K562 (cell line): ENCODE measurements around the gene RPS10. TPM values are rescaled to one million over a fixed set of nuclear protein-coding genes. Genes with fewer than 3 reads are reported as not detected.

Source experiments
- ATAC-seq: fragments of 200-7000 bp; cut with Tn5 transposase; 3 replicates; pipeline ENCODE4 v1.9.1; 2020; ENCODE audit warnings: moderate library complexity
- BruUV-seq: library from RNA; stranded (reverse); fragments of 400-500 nt; replicated peaks from 2 replicates; lab custom pipeline; 2021; lab: Mats Ljungman, UMichigan
- CTCF ChIA-PET: fragments of 300-600 bp; formaldehyde crosslinking; extraction: SDS; loops from one replicate; lab custom pipeline; 2021; ENCODE audit warnings: low intra/inter-chr PET ratio; lab: Yijun Ruan, JAX
- POLR2A ChIA-PET: fragments of 300-600, 350-650 bp; sonication (Branson Sonifier 250); formaldehyde crosslinking; extraction: SDS; loops from one replicate; lab custom pipeline; 2021; ENCODE audit warnings: antibody characterized with exemption, inconsistent platforms; lab: Yijun Ruan, JAX
- DNase-seq, 4 experiments: peaks; one replicate each; pipeline versions ENCODE4 v3.0.0 to v3.0.0-alpha.2; 2011 to 2018; ENCODE audit warnings: low spot score in 3 of 4, mixed read lengths in 3 of 4; ENCODE audit errors: extremely low read depth in 1 of 4
- FAIRE-seq: peaks from 2 replicates; lab custom pipeline; 2011; peaks lifted over from hg19 to GRCh38; lab: Jason Lieb, UNC
- H2AFZ ChIP-seq: 2 replicates; pipeline ENCODE4 v1.6.0; 2011; ENCODE audit warnings: low read depth, low read length, control low read depth, inconsistent platforms
- H3K27ac ChIP-seq: fragments of 200-600 bp; 3 replicates; pipeline ENCODE4 v1.8.0; 2011; ENCODE audit warnings: low read depth, mild to moderate bottlenecking, control low read depth, inconsistent platforms, low read length, moderate library complexity, mixed read lengths; ENCODE audit errors: extremely low read depth
- H3K27me3 ChIP-seq, 2 experiments: fragments of 300-600 bp in 1 of 2; 2 replicates in 1 of 2; 3 replicates in 1 of 2; pipeline versions ENCODE4 v1.6.0 to v1.8.0; 2011; ENCODE audit warnings: inconsistent platforms in 2 of 2, low read length in 2 of 2, mild to moderate bottlenecking in 1 of 2, mixed read lengths in 1 of 2, moderate library complexity in 1 of 2; ENCODE audit not compliant: control insufficient read depth in 2 of 2, insufficient read depth in 2 of 2
- H3K36me3 ChIP-seq: fragments of 300-600 bp; 3 replicates; pipeline ENCODE4 v1.8.0; 2011; ENCODE audit warnings: mild to moderate bottlenecking, low read length, inconsistent platforms; ENCODE audit not compliant: control insufficient read depth, insufficient read depth
- H3K4me1 ChIP-seq, 2 experiments: fragments of 200-600 bp in 1 of 2; replicated peaks in 1 of 2; 2 replicates in 1 of 2; 3 replicates in 1 of 2; pipeline versions ENCODE4 v1.5.1 to v1.8.0; 2011; ENCODE audit warnings: inconsistent platforms in 2 of 2, low read length in 2 of 2, mild to moderate bottlenecking in 1 of 2, mixed read lengths in 1 of 2, moderate library complexity in 1 of 2; ENCODE audit not compliant: control insufficient read depth in 2 of 2, insufficient read depth in 2 of 2
- H3K4me2 ChIP-seq: 2 replicates; pipeline ENCODE4 v1.6.1; 2011; ENCODE audit warnings: low read length, control low read depth, inconsistent platforms, mixed read lengths; ENCODE audit not compliant: insufficient read depth
- H3K4me3 ChIP-seq: fragments of 200-600 bp; sonication (generic), shearing (Covaris generic); 2 replicates; pipeline ENCODE4 v1.5.1; 2016; ENCODE audit warnings: control low read depth, inconsistent platforms
- H3K79me2 ChIP-seq: fragments of 200-600 bp; 3 replicates; pipeline ENCODE4 v1.8.0; 2011; ENCODE audit warnings: low read length, inconsistent platforms; ENCODE audit not compliant: control insufficient read depth, insufficient read depth
- H3K9ac ChIP-seq, 2 experiments: 2 replicates each; pipeline versions ENCODE4 v1.6.0 to v1.6.1; 2011; ENCODE audit warnings: low read depth in 2 of 2, low read length in 2 of 2, control low read depth in 1 of 2, inconsistent platforms in 1 of 2, mild to moderate bottlenecking in 1 of 2, mixed read lengths in 1 of 2; ENCODE audit not compliant: insufficient read depth in 1 of 2
- H3K9me1 ChIP-seq: one replicate; pipeline ENCODE4 v1.6.0; 2011; ENCODE audit warnings: inconsistent platforms, mild to moderate bottlenecking, low read length, moderate library complexity; ENCODE audit not compliant: control insufficient read depth, insufficient read depth
- H3K9me3 ChIP-seq: replicated peaks from 2 replicates; pipeline ENCODE4 v1.5.1; 2011; ENCODE audit warnings: low read depth, low read length, inconsistent platforms; ENCODE audit not compliant: control insufficient read depth, insufficient read depth
- H4K20me1 ChIP-seq: replicated peaks from 2 replicates; pipeline ENCODE4 v1.6.1; 2011; ENCODE audit warnings: low read length, inconsistent platforms, mixed read lengths; ENCODE audit not compliant: control insufficient read depth, insufficient read depth
- CBFA2T3 ChIP-seq: fragments of 450-650 bp; IDR thresholded peaks from 2 replicates; pipeline ENCODE4 v1.6.1; 2017
- ELF4 ChIP-seq: fragments of 450-650 bp; formaldehyde crosslinking; IDR thresholded peaks from 2 replicates; pipeline ENCODE4 v1.4.0; 2022; ENCODE audit warnings: missing genetic modification characterization
- ESRRA ChIP-seq: fragments of 450-650 bp; IDR thresholded peaks from 2 replicates; pipeline ENCODE4 v1.6.1; 2014; ENCODE audit warnings: low read depth, mild to moderate bottlenecking, moderate library complexity, borderline replicate concordance
- ETS1 ChIP-seq: conservative IDR thresholded peaks from 2 replicates; pipeline ENCODE4 v1.6.1; 2011; ENCODE audit warnings: low read depth, mild to moderate bottlenecking, low read length; ENCODE audit not compliant: control insufficient read depth
- HBP1 ChIP-seq: fragments of 450-650 bp; formaldehyde crosslinking; IDR thresholded peaks from 2 replicates; pipeline ENCODE4 v1.4.0; 2022; ENCODE audit warnings: missing genetic modification characterization
- NCOR1 ChIP-seq: fragments of 450-650 bp; IDR thresholded peaks from 2 replicates; pipeline ENCODE4 v1.6.1; 2016; ENCODE audit warnings: mild to moderate bottlenecking, moderate library complexity
- PML ChIP-seq: IDR thresholded peaks from 2 replicates; pipeline ENCODE4 v1.6.1; 2012; ENCODE audit warnings: low read length, inconsistent platforms
- POLR2A ChIP-seq: fragments of 450-650 bp; conservative IDR thresholded peaks from 2 replicates; pipeline ENCODE4 v1.6.1; 2016
- POLR2AphosphoS5 ChIP-seq: IDR thresholded peaks from 2 replicates; pipeline ENCODE4 v1.6.1; 2011; ENCODE audit warnings: mild to moderate bottlenecking, low read depth, low read length, moderate library complexity; ENCODE audit not compliant: control insufficient read depth, insufficient read depth
- RBFOX2 ChIP-seq: fragments of 200-400 bp; formaldehyde crosslinking; IDR thresholded peaks from 2 replicates; pipeline ENCODE4 v1.6.1; 2017; ENCODE audit warnings: low read depth, mild to moderate bottlenecking, low read length, moderate library complexity
- RFX7 ChIP-seq: fragments of 250-450 bp; sonication (Bioruptor Pico); IDR thresholded peaks from 2 replicates; pipeline ENCODE4 v1.5.1; 2021; ENCODE audit warnings: mild to moderate bottlenecking
- SMARCE1 ChIP-seq: fragments of 450-650 bp; IDR thresholded peaks from 2 replicates; pipeline ENCODE4 v1.7.1; 2016; ENCODE audit warnings: mild to moderate bottlenecking
- WGBS: fragments of 100-300 bp; shearing (Covaris generic); methylation state at CpG from one replicate; pipeline ENCODE4 v1.1.6; 2016; ENCODE audit warnings: low coverage, mixed read lengths; ENCODE audit not compliant: insufficient coverage; ENCODE audit errors: missing lambda C conversion rate; 5-methylcytosine and 5-hydroxymethylcytosine counted together
- in situ Hi-C: fragments of 300-500 bp; cut with MboI; formaldehyde crosslinking; loops from 4 replicates; pipeline ENCODE4 v1.15.0; 2018; ENCODE audit warnings: inconsistent platforms, mixed read lengths
- intact Hi-C: fragments of 100-400 bp; cut with micrococcal nuclease; formaldehyde crosslinking; loops from 2 replicates; pipeline ENCODE4 v1.14.2; 2022
- polyA plus RNA-seq, 8 experiments: library from polyadenylated mRNA; depleted of rRNA in 4 of 8; stranded (reverse) in 5 of 8; unstranded in 3 of 8; fragments of >200 nt; fragmentation: Nextera tagmentation in 2 of 8; fragmentation: Illumina TruSeq in 1 of 8; extraction: Ambion mirVana in 2 of 8; extraction: Trizol in 1 of 8; gene quantifications; 2 replicates each; pipeline versions ENCODE4 v1.2.1 to v1.2.3, GENCODE V29; 2011 to 2014; ENCODE audit warnings: inconsistent platforms in 1 of 8, missing spikeins in 1 of 8
- total RNA-seq, 7 experiments: library from RNA; depleted of rRNA in 6 of 7; stranded (reverse); fragments of >200 nt in 6 of 7; fragmentation: Illumina TruSeq in 2 of 7; extraction: Trizol in 2 of 7; gene quantifications; 2 replicates each; pipeline versions ENCODE4 v1.2.1 to v1.2.3, GENCODE V29; 2011 to 2021; ENCODE audit warnings: low replicate concordance in 1 of 7

The RPS10 gene
- total and polyA plus RNA-seq, 9 of the 15 experiments (the other 6 are each of a cell fraction or from before 2014, with no cell fraction given), result 2,680 to 5,251 (median 3,876) TPM

- TF ChIP-seq CBFA2T3 (no peak), POLR2AphosphoS5 (peak; percentile 37; the same call in 1 of the 2 replicates)
- Histone ChIP-seq H3K9ac (no peak overlapping the region), H3K27ac (no peak overlapping the region), H3K9me1 (no peaks in the 10 kb centered on the region), H2AFZ (no peak overlapping the region), H3K4me2 (no peak overlapping the region), H3K36me3 (peaks cover 86% of the 10 kb centered on the region), H3K27me3 (no peaks in the 10 kb centered on the region), H3K4me1 (peaks cover 0 to under 1% of the 10 kb centered on the region in 2 experiments; a peak in 3 of 5 replicates), H3K4me3 (no peak overlapping the region), H4K20me1 (peaks cover 20% of the 10 kb centered on the region), H3K9me3 (no peaks in the 10 kb centered on the region), H3K79me2 (peaks cover 34% of the 10 kb centered on the region)
- no peak for FAIRE-seq
- no peak for DNase-seq
- no TSS peak for BruUV-seq
- in situ Hi-C loops (loop anchor here (5.0 kb wide), 1 partner anchor 251 kb away; no protein-coding TSS in a partner anchor), intact Hi-C loops (no loop called here)
- 84% methylated on average over 5 of the region's 5 CpGs for WGBS
- ChIA-PET CTCF (interaction anchor here (0.5 to 1.6 kb wide), 2 partner anchors 172 to 253 kb away, joined by 3 read pairs; no protein-coding TSS in a partner anchor), POLR2A (interaction anchor here (1.0 to 1.1 kb wide), 3 partner anchors 13 to 786 kb away, joined by 3 read pairs; partner anchors contain the start of gene HMGA1)
- ATAC-seq, result no peak
Measured at GRCh38 chr6:34418367-34418766, 7.5 kb downstream of the RPS10 start.

GRCh38 chr6:34416877-34417371 is 8.9 kb downstream of the RPS10 start:
- no peaks in the 10 kb centered on the region for H3K9me3 ChIP-seq
- H3K36me3 ChIP-seq, result peaks cover 78% of the 10 kb centered on the region
- intact Hi-C loops, result no loop called here
- peaks cover 19% of the 10 kb centered on the region for H3K79me2 ChIP-seq
- in situ Hi-C loops, result loop anchor here (5.0 kb wide), 1 partner anchor 250 kb away; no protein-coding TSS in a partner anchor
- ChIA-PET CTCF (no interaction called here), POLR2A (interaction anchor here (0.6 to 4.9 kb wide), 7 partner anchors 7 to 221 kb away, joined by 3 to 67 read pairs (median 3); partner anchors contain the start of genes RPS10 and SMIM29)
- 76% methylated on average over 7 of the region's 7 CpGs for WGBS
- FAIRE-seq (no peak), ATAC-seq (peak; percentile 19), DNase-seq (no peak)
- no peaks in the 10 kb centered on the region; a peak in 1 of 5 replicates for H3K4me1 ChIP-seq
- H3K27ac ChIP-seq, result peak overlapping the region; percentile 3; the same call in 1 of the 3 replicates
- H3K4me2 ChIP-seq, result no peak overlapping the region
- no peak overlapping the region for H3K4me3 ChIP-seq
- H4K20me1 ChIP-seq, result peaks cover 20% of the 10 kb centered on the region
- no peaks in the 10 kb centered on the region for H3K9me1 ChIP-seq
- H3K27me3 ChIP-seq, result no peaks in the 10 kb centered on the region
- no peak overlapping the region for H2AFZ ChIP-seq
- BruUV-seq, result no TSS peak
- no peak overlapping the region for H3K9ac ChIP-seq
- TF ChIP-seq ETS1 (0 out of 2 replicates have a peak, but pooled peaks have one; percentile 41), ESRRA (no peak), RBFOX2 (peak; percentile 48; the same call in 1 of the 2 replicates), NCOR1 (no peak), POLR2AphosphoS5 (peak; percentile 63; the same call in 1 of the 2 replicates), HBP1 (CRISPR knock-in tag) (peak; percentile 74; the same call in 1 of the 2 replicates), SMARCE1 (no peak), POLR2A (peak; percentile 36), RFX7 (CRISPR knock-in tag) (0 out of 2 replicates have a peak, but pooled peaks have one; percentile 38), PML (peak; percentile 47; the same call in 1 of the 2 replicates), ELF4 (CRISPR knock-in tag) (0 out of 2 replicates have a peak, but pooled peaks have one; percentile 49)
